BE2C (cell line): ENCODE data around the gene TMX3.

Experiments used
- DNase-seq: peaks from one replicate; pipeline ENCODE4 v3.0.0-alpha.2; 2020
- H3K27me3 ChIP-seq: fragments of 250-450 bp; sonication (Bioruptor Pico); 2 replicates; pipeline ENCODE4 v1.5.1; 2020; ENCODE audit warnings: mild to moderate bottlenecking
- H3K36me3 ChIP-seq: fragments of 250-450 bp; sonication (Bioruptor Pico); 2 replicates; pipeline ENCODE4 v1.5.1; 2020; ENCODE audit warnings: mild to moderate bottlenecking
- H3K4me1 ChIP-seq: fragments of 250-450 bp; sonication (Bioruptor Pico); 2 replicates; pipeline ENCODE4 v1.5.1; 2020
- H3K4me3 ChIP-seq: 2 replicates; pipeline ENCODE4 v1.5.1; 2011; ENCODE audit warnings: low read depth, low read length
- H3K9me3 ChIP-seq: fragments of 250-450 bp; sonication (Bioruptor Pico); 2 replicates; pipeline ENCODE4 v1.5.1; 2020
- TF ChIP-seq, protein P1 (sequence below): IDR thresholded peaks from 2 replicates; pipeline ENCODE4 v1.5.1; 2012; ENCODE audit warnings: mild to moderate bottlenecking, low read depth, low read length

Gene TMX3

GRCh38 chr18:68728081-68728700, 13.3 kb upstream of the TMX3 start:
- TF ChIP-seq, protein P1, sequence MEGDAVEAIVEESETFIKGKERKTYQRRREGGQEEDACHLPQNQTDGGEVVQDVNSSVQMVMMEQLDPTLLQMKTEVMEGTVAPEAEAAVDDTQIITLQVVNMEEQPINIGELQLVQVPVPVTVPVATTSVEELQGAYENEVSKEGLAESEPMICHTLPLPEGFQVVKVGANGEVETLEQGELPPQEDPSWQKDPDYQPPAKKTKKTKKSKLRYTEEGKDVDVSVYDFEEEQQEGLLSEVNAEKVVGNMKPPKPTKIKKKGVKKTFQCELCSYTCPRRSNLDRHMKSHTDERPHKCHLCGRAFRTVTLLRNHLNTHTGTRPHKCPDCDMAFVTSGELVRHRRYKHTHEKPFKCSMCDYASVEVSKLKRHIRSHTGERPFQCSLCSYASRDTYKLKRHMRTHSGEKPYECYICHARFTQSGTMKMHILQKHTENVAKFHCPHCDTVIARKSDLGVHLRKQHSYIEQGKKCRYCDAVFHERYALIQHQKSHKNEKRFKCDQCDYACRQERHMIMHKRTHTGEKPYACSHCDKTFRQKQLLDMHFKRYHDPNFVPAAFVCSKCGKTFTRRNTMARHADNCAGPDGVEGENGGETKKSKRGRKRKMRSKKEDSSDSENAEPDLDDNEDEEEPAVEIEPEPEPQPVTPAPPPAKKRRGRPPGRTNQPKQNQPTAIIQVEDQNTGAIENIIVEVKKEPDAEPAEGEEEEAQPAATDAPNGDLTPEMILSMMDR, result no peak
- H3K4me3 ChIP-seq, result no peak overlapping the region
- H3K36me3 ChIP-seq, result no peaks in the 10 kb centered on the region
- no peaks in the 10 kb centered on the region for H3K27me3 ChIP-seq
- no peak for DNase-seq
- no peaks in the 10 kb centered on the region for H3K9me3 ChIP-seq
- no peaks in the 10 kb centered on the region for H3K4me1 ChIP-seq

GRCh38 chr18:68727506-68727905, 12.6 kb upstream of the TMX3 start:
- Histone ChIP-seq H3K36me3 (no peaks in the 10 kb centered on the region), H3K9me3 (no peaks in the 10 kb centered on the region), H3K4me1 (no peaks in the 10 kb centered on the region), H3K27me3 (no peaks in the 10 kb centered on the region), H3K4me3 (no peak overlapping the region)
- TF ChIP-seq, protein P1, result no peak
- DNase-seq, result no peak

DNA sequence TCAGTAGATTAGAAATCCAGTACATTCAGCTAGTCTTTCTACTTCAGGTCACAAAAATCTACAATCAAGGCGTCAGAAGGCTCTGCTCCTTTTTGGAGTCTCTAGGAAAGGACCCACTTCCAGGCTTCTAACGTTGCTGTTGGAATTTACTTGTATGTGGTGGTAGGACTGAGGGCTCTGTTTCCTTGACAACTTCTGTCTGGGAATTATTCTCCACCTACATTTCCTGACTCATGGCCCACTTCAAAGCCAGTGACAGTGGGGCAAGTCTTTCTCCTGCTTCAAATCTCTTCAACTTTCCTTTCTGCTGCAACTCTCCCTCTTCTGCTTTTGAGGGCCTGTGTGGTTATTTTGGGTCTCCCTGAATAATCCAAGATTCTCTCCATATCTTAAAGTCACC, 10.4 kb upstream of the TMX3 start:
- TF ChIP-seq, protein P1, result no peak
- H3K27me3 ChIP-seq, result no peaks in the 10 kb centered on the region
- no peak overlapping the region for H3K4me3 ChIP-seq
- no peaks in the 10 kb centered on the region for H3K36me3 ChIP-seq
- no peaks in the 10 kb centered on the region for H3K9me3 ChIP-seq
- DNase-seq, result no peak
- no peaks in the 10 kb centered on the region for H3K4me1 ChIP-seq

GRCh38 chr18:68724021-68724420, 9.1 kb upstream of the TMX3 start:
- H3K4me3 ChIP-seq, result no peak overlapping the region
- no peaks in the 10 kb centered on the region for H3K9me3 ChIP-seq
- H3K27me3 ChIP-seq, result no peaks in the 10 kb centered on the region
- TF ChIP-seq, protein P1, result no peak
- H3K36me3 ChIP-seq, result no peaks in the 10 kb centered on the region
- DNase-seq, result no peak
- H3K4me1 ChIP-seq, result no peaks in the 10 kb centered on the region

DNA sequence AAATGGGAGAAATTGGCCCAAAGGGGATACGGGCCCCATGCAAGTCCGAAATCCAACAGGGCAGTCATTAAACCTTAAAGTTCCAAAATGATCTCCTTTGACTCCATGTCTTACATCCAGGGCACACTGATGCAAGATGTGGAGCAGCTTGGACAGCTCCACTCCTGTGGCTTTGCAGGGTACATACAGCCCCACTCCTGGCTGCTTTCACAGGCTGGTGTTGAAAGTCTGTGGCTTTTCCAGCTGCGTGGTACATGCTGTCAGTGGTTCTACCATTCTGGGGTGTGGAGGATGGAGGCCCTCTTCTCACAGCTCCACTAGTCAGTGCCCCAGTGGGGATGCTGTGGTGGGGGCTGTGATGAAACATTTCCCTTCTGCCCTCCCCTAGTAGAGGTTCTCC, 8.6 kb upstream of the TMX3 start:
- TF ChIP-seq, protein P1, result no peak
- no peak for DNase-seq
- no peaks in the 10 kb centered on the region for H3K9me3 ChIP-seq
- H3K4me1 ChIP-seq, result no peaks in the 10 kb centered on the region
- no peaks in the 10 kb centered on the region for H3K27me3 ChIP-seq
- no peak overlapping the region for H3K4me3 ChIP-seq
- H3K36me3 ChIP-seq, result no peaks in the 10 kb centered on the region

GRCh38 chr18:68722821-68723220, 7.9 kb upstream of the TMX3 start:
- TF ChIP-seq, protein P1, result no peak
- DNase-seq, result no peak
- Histone ChIP-seq H3K4me3 (no peak overlapping the region), H3K27me3 (no peaks in the 10 kb centered on the region), H3K36me3 (no peaks in the 10 kb centered on the region), H3K4me1 (no peaks in the 10 kb centered on the region), H3K9me3 (no peaks in the 10 kb centered on the region)
